ENCODE data around the gene ALX4. TPM values are rescaled to one million over a fixed set of nuclear protein-coding genes. Genes with fewer than 3 reads are reported as not detected.

Gene ALX4
- 2.3 to 3.4 TPM (median 2.9 TPM) in 5 replicates for total RNA-seq (2022; extraction: Qiagen RNA extraction; ENCODE audit: low read depth)

DNA sequence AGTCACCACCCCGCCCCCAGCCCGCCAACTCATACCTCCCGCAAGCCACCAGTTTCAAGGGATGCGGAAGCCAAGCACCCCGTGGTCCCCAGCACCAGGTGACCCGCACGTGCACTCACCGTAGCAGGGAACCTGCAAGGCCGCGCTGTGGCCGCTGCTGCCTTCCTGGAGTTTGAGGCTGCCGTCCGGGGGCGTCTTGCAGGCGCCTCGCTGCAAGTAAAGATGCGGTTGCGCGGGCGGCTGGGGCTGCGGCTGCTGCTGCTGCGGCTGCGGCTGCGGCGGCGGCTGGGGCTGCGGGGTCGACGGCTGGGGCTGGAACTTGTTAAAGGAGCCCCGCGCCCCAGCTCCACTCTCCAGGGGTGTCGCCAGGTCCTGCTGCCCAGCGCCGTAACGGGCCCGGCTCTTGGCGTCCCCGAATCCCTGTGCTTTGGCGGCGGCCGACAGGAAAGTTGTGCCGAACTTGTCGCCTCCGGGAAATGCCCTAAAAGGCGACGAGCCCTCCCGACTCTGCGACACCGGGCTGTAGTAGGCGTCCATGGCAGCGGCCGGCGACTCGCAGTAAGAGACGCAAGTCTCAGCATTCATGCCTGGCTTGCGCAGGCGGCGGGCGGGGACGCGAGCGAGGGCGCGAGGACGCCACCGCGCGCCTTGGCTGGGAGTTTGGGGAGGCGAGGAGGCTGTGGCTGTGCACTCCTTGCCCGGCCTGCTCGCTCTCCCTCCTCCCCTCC lies at the start of gene ALX4:
TSS of gene ALX4 (minus strand) at position 662 of the 728 bp plus-strand sequence. CDS start at position 585, 77 bp downstream.

Other genes with a start within 250 kb of the ALX4 start
- gene ACCS, start 243.9 kb downstream of the ALX4 start, total RNA-seq (2022; extraction: Qiagen RNA extraction; ENCODE audit: low read depth), result 12.6 to 19.2 TPM (median 16.7 TPM) in 5 replicates
- gene EXT2, start 214.5 kb downstream of the ALX4 start, total RNA-seq (2022; extraction: Qiagen RNA extraction; ENCODE audit: low read depth), result 55.5 to 61.2 TPM (median 58.6 TPM) in 5 replicates

All from A549 treated with GW870086 at 1 μM for 4 hours (cell line).